ENCODE data around the gene RAB39B. TPM values are rescaled to one million over a fixed set of nuclear protein-coding genes. Genes with fewer than 3 reads are reported as not detected.
"Not testable (repeated sequence)": the region's sequence is repeated elsewhere in the genome, so short reads cannot be mapped to it uniquely, and the experiment has no call there.

Gene RAB39B, protein sequence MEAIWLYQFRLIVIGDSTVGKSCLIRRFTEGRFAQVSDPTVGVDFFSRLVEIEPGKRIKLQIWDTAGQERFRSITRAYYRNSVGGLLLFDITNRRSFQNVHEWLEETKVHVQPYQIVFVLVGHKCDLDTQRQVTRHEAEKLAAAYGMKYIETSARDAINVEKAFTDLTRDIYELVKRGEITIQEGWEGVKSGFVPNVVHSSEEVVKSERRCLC
- not detected in 2 replicates for total RNA-seq (2014; rRNA removed; shearing (Covaris generic))

DNA sequence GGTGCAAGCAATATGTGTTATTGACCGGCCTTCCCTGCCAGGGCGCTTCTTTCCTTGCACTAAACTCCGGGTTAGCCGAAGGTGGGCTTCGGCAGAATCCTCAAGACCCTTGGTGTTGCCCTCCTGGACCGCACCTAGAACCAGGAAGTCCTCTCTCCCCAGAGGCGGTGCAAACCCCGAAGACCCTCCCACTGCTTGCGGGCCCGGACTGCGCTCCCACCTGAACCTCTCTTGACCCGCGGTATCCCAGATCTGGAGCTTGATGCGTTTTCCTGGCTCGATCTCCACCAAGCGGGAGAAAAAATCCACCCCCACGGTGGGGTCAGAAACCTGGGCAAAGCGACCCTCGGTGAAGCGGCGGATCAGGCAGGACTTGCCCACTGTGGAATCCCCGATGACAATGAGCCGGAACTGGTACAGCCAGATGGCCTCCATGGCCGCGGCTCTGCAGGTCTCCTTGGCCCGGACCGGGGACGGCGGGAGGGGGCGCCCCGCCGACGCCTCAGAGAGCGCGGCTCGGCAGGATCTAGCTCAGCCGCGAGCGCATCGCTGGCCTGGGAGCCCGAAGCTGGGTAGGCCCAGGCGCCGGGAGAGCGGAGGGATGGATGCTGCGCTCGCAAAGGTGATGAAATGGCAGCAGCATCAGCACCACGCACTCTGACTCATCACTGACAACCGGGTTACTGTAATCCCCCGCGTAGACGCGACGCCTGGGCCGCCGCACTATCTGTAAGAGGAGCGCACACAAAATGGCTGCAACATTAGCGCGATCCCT is at the start of gene RAB39B:
TSS of gene RAB39B (minus strand) at position 638 of the 775 bp plus-strand sequence. CDS start at position 435, 203 bp downstream.
- no peak for DNase-seq (ENCODE audit: low spot score)

DNA sequence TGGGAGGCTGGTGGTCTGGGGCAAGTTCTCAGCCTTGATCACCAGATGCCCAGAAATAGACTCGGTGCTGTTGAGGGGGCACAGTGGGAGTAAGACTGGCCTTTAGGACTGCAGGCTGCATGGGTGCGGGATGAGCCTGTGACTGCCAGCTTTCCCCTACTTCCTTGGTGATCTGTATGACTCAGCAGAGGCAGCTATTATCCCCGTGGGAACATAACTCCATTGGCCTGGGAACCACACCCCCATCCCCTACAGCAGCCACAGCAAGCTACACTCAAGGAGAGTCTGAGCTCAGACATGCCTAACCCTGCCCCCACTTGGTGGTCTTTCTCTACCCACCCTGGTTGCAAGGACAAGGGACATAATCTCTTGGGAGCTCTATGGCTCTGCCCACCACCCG is 49.5 kb upstream of the RAB39B start:
- peak; percentile 20 for DNase-seq (ENCODE audit: low spot score)

DNA sequence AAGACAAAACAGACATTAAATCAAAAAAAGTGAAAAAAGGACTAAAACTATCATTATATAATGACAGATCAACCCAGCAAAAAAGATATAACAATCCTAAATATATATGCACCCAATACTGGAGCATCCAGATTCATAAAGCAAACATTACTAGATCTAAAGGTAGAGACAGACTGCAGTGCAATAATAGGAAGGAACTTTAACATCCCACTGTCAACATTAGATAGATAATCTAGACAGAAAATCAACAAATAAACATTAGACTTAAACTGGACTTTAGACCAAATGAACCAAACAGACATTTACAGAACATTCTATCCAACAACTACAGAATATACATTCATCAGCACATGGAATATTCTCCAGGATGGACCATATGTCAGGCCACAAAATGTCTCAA is 29.5 kb upstream of the RAB39B start:
- no peak for DNase-seq (ENCODE audit: low spot score)

DNA sequence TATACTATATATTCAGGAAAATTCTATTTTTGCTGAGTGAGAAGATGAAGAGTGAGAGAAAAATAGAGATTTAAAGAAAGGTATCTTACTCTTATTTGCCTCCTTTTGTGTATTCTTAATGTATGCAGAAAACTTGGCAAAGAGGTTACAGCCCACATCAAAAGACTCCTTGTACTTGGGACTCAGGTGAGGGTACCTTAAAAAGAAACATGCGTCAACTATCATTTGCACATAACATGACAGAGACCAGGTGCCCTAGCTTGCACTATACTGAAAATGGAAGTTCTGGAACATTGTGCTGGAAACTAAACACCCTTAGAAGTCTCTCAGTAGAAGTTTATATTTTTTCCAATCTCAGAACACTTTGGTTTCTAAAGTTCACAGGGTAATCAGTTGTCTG is 15.6 kb upstream of the RAB39B start:
- no peak for DNase-seq (ENCODE audit: low spot score)

DNA sequence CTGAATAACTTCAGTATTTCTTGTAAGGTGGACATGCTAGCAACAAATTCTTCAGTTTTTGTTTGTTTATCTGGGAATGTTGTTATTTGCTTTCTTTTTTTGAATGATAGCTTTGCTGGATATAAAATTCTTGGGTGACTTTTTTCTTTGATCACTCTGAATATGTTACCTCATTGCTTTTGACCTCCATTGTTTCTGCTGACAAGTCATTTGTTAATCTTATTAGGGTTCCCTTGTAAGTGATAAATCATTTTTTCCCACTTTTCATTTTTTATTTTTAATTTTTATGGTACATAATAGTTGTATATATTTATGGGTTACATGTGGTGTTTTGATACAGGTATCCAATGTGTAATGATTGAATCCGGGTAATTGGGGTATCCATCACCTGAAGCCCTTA is 6.7 kb upstream of the RAB39B start:
- DNase-seq (ENCODE audit: low spot score) = no peak

DNA sequence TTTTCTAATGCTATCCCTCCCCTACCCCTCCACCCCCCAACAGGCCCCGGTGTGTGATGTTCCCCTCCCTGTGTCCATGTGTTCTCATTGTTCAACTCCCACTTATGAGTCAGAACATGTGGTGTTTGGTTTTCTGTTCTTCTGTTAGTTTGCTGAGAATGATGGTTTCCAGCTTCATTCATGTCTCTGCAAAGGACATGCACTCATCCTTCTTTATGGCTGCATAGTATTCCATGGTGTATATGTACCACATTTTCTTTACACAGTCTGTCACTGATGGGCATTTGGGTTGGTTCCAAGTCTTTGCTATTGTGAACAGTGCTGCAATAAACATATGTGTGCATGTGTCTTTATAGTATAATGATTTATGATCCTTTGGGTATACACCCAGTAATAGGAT is 3.7 kb upstream of the RAB39B start:
- DNase-seq (ENCODE audit: low spot score) = not testable (repeated sequence)

DNA sequence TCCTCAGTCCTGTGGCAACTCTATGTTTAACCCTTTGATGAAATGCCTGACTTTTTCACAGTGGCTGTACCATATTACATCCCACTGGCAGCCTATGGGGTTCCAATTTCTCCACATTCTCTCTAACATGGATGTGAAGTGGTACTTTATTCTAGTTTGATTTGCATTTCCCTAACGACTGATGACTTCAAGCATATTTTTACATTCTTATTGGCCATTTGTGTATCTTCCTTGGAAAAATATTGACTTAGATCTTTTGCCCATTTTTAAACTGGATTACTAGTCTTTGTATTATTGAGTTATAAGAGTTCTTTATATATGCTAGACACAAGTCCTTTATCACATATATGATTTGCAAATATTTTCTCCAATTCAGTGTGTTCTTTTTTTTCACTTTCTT is 2.1 kb upstream of the RAB39B start:
- DNase-seq (ENCODE audit: low spot score) = no peak

DNA sequence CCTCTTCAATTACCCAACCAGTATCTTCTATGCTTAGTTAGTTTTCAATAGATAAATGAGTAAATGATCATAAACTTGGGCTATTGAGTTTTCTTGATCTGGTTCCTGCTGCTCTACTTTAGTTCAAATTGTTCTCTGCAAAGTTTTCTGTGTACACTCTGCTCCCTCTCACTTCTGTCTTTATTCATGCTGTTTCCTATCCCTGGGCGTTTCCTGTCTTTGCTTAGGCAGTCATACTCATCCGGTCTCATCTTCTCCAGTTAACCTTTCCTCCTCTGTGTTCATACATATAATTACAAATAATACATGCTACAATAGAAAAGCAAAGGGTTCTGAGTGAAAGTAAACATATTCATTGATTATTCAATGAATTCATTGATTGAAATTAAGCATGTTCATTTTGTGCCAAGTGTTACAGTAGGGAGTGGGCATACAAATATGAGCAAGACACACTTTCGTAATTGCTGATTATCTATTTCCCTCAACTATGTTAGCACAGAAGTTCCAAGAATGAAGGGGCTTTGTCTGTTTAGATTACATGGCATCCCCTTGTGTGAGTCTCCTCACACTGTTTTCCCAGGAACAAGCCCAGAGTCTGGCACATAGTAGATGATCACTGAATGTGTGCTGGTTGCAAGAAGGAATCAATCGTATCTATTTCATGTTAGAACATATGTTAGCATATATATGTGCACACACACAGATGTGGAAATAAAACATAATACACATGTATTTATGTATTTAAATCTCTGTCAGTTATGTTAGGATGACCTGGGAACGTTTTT is 1.1 kb downstream of the RAB39B start:
- no peak for DNase-seq (ENCODE audit: low spot score)

DNA sequence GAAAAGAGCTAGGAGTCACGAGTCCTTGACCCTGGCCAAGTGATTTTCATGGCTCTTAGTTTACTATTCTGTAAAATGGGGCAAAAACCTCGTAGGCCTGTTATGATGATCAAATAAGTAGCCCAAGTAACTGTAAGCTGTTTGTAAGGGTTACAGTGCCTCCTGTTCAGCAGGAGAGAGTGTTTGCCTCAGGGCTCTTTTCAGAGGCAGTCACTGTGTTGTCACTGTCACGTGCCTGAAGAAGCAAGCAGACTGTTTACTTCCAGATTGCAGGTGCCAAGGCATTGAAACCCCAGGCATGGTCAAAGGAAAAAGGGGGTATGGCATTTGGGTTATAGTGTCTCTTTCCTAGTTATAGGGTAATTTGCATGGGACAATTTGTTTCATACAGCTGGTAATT is 4.5 kb downstream of the RAB39B start:
- no peak for DNase-seq (ENCODE audit: low spot score)

DNA sequence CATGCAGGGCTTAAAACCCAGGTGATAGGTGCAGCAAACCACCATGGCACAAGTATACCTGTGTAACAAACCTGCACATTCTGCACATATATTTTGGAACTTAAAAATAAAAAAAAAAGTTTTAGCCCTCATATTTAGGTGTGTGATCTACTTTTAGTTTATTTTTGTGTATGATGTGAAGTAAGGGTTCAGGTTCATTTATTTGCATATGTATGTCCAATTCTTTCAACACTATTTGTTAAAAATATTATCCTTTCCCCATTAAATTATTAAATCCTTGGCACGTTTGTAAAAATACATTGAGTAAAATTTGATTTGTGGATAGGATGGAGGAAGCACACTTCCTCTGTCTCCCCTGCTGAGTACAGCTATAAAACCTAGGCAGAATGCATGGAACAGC is 12.9 kb downstream of the RAB39B start:
- no peak for DNase-seq (ENCODE audit: low spot score)

DNA sequence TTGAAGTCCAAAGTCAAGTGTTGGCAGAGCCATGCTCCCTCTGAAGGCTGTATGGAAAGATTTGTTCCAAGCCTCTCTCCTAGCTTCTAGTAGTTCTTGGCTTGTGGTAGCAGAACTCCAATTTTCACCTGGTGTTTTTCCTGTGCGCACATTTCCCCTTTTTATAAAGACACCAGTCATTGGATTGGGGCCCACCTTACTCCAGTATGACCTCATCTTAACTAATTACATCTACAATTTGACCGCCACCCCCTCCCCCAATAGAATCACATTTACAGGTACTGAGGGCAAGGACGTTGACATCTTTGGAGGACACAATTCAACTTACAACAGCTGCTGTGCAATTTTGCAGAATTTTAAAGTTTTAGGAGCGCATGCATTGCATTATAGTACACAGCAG is 16.8 kb downstream of the RAB39B start:
- DNase-seq (ENCODE audit: low spot score) = no peak

DNA sequence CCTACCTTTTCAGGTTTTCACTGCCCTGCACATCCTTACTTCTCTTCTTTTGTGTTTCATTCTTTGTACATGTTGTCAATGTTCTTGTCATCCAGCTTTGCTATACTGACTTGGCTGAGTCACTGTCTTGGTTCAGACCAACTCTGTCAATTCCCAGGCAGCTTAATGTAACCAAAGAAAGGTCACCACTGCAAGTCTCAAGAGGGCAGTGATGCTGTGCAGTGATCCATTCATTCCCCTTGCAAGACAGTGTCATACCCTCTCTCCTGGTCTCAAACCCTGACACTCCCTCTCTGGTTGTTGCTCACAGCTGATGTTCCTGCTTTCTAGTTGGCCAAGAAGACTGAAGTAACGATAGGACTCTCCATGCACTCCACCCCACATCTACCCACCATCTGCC is 17.5 kb downstream of the RAB39B start:
- DNase-seq (ENCODE audit: low spot score) = no peak

DNA sequence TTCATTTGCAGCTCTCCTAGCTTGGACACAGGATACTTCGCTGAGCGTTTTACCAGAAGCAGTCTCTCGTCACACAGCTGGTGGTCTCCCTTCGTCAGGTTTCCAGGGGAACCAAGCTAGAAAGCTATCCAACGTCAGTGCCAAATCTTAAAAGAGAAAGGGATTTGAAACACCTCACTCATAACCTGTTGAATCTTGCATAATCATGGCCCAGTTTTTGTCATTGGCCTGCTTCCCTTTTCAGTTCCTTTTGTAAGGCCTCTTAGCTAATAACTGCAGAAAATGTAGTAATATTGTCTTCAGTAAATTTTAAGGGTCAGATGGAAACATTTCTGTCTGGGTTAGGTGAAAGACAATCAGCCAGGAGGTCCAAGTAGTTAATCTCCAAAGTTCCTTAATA is 22.0 kb downstream of the RAB39B start:
- DNase-seq (ENCODE audit: low spot score) = no peak

DNA sequence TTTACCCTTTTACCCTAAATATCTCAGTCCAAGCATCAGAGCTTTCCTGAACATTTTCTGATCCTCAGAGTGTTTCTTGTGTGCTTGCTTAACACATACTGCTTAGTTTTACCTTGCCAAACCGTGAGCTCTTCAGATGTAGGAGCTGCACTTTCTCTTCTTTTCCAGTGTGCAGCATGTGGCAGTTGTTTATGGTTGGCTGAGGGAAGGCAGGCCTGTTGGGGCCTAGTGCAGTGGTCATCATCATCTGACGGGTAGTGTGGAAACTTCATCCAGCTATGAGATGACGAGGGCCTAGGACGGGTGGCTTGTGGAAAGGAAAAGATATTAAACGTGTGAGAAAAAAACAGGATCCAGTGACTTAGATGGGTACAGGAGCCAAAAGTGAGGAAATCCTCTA is 26.6 kb downstream of the RAB39B start:
- no peak for DNase-seq (ENCODE audit: low spot score)

DNA sequence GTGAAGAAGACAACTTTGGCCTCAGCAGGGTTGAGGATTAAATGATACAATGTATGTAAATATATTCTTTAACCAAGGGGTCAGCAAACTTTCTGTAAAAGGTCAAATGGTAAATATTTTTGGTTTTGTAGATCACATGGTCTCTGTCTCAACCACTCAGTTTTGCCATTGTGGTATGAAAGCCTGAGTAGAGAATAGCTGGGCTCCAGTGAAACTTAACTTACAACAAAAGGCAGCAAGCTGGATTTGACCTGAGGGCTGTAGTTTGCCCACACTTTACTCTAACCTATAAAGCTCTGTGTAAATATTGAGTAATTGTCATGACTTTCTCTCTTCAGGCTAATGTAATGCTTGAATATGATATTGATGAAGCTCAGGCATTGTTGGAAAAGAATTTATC is 28.4 kb downstream of the RAB39B start:
- DNase-seq (ENCODE audit: low spot score) = no peak

DNA sequence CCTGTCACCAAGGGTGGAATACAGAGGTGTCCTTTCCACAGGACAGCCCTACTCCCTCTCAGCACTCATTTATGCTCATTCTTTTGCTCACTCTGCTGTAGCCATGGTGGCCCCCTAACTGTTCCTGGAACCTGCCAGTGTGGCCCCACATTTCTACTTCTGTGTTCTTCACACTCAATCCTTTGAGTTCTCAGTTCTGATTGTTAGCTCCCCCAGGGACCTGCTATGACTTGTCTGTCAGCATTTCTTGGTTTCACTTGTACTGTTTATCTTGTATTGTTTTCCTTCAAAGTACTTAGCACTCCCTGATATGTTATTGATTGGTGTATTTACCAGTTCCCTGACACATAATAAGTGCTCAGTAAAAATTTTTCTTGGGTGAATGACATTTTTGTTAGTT is 33.1 kb downstream of the RAB39B start:
- no peak for DNase-seq (ENCODE audit: low spot score)

DNA sequence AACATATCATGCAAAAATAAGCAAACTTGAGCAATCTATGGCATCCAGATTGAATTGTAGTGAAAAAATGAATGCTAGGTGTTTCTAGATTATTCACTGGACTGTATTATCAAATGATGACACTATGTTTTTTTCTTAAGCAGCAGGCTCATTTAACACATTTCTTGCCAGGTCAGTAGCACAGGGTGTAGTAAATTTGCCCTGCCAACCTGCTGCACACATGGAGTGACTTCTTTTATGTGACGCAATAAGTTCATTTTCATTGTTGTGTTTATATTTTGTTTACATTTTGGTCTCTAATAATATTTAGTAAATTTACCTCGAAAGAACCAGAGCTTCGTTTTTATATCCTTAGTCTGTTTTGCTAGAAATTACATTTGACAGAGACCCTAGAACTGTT is 38.5 kb downstream of the RAB39B start:
- no peak for DNase-seq (ENCODE audit: low spot score)

DNA sequence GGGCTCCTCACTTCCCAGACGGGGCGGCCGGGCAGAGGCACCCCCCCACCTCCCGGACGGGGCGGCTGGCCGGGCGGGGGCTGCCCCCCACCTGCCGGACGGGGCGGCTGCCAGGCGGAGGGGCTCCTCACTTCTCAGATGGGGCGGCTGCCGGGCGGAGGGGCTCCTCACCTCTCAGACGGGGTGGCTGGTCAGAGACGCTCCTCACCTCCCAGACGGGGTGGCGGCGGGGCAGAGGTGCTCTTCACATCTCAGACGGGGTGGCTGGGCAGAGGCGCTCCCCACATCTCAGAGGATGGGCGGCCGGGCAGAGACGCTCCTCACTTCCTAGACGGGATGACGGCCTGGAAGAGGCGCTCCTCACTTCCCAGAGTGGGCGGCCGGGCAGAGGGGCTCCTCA is 40.5 kb downstream of the RAB39B start:
- not testable (repeated sequence) for DNase-seq (ENCODE audit: low spot score)

DNA sequence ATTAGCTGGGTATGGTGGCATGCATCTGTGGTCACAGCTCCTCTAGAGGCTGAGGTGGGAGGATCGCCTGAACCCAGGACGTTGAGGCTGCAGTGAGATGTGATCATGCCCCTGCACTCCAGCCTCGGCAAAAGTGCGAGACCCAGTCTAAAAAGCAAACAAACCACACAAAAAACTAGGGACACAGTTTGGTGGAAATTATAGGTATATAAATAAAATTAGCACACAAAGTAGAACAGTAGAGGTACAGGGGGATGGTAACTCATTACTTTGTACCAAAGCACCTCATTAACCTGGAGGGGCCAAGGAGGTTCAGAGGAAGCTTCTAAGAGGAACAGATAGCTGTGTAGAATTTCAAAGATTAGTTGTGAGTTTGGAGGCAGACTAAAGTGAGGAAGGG is 42.9 kb downstream of the RAB39B start:
- DNase-seq (ENCODE audit: low spot score) = no peak

DNA sequence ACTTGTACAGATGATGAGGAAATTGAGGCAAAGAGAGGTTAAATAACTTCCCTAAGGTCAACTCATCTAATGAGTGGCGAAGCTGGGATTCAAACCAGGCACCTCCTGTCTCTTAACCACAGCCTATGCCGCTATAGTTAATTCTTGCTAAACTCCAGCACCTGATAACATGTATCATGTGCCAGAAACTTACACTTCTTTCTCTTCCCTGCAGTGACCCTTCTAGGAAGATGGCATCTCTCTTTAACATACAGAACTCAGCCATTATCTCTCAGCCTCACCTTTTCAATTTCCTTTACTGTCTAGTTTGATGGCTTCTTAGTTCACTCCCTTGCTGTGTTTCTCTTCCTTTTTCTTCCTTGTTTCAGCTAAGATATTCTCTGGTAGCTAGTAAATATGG is 45.5 kb downstream of the RAB39B start:
- no peak for DNase-seq (ENCODE audit: low spot score)

DNA sequence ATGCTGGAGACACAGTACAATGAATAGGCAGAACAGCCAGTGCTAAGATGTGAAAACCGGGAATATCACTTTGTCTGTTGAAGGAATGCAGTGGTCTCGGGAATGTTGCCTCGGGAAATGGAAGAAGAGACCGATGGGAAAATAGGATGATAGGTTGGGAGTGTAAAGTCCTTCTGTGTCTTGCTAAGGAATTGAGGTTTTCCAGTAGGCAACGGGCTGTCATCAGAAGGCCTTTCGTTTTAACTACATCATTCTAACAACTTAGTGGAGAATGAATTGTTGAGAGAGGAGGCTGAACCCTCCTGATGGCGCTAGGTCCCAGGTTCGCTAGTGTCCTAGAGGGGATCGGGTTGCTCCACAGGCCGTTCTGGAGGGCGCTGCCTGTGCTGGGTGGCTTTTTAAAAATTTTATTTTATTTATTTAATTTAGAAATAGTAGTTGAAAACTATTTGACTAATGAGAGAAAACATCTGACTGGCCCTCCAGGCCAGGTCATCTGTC is 47.3 kb downstream of the RAB39B start:
- DNase-seq (ENCODE audit: low spot score) = peak; percentile 76

DNA sequence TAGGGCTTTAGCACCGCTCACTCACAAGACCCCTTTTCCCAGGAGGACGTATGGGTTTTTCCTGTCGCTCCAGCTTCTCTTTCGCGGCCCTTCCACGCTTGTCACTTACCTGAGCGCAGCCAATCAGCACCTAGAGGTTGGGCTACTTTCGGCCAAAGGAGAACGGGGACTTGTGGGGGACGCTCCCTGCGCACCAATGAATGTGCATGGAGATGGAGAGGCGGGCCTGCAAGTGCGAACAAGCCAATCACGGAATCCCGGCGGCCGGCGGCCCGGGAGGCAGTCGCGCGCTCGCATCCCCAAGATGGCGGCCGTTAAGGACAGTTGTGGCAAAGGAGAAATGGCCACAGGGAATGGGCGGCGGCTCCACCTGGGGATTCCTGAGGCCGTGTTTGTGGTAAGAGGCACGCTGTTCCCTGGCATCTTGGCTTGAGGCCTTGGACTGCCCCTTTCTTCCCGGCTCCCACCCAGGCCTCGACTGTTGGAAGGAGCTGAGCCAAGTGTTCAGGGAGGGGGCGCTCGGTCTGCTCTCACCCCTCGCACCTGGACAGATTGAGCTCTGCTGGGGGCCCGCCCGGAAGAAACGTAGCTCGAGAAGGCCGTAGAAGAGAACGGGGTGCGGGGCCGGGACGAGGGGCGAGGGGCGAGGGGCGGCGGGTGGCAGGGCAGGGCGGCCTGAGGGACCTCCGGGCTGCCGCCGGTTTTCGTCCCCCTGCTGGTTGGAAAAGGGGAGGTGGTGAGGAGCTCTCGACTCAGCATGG is 47.9 kb downstream of the RAB39B start, which contains the start of gene VBP1:
TSS of gene VBP1 (plus strand) at position 282 of the 761 bp plus-strand sequence. CDS start at position 305, 23 bp downstream.
- DNase-seq (ENCODE audit: low spot score) = peak; percentile 93

Measured in HT-29 (cell line).